Neural progenitor cell (in vitro differentiated cells): Measurements from ENCODE around the gene IL25. TPM values are rescaled to one million over a fixed set of nuclear protein-coding genes. Genes with fewer than 3 reads are reported as not detected.

Source experiments
- DNase-seq: peaks from one replicate; pipeline ENCODE4 v3.0.0-alpha.2; 2016; ENCODE audit warnings: low spot score
- H2AFZ ChIP-seq: fragments of 200-600 bp; sonication (generic); replicated peaks from 2 replicates; pipeline ENCODE4 v1.6.1; 2016; ENCODE audit warnings: antibody characterized with exemption
- H3F3A ChIP-seq: fragments of 200-600 bp; sonication (generic); 2 replicates; pipeline ENCODE4 v1.6.1; 2016; ENCODE audit warnings: antibody characterized with exemption, low read depth
- H3K27ac ChIP-seq: fragments of 200-600 bp; sonication (generic); 2 replicates; pipeline ENCODE4 v1.5.1; 2016; ENCODE audit warnings: mild to moderate bottlenecking
- H3K27me3 ChIP-seq: fragments of 200-600 bp; sonication (generic); 2 replicates; pipeline ENCODE4 v1.6.1; 2016; ENCODE audit warnings: mild to moderate bottlenecking, moderate library complexity
- H3K36me3 ChIP-seq: fragments of 200-600 bp; sonication (generic); 2 replicates; pipeline ENCODE4 v1.5.1; 2016
- H3K4me1 ChIP-seq: fragments of 200-600 bp; sonication (generic); 2 replicates; pipeline ENCODE4 v1.6.1; 2016; ENCODE audit warnings: mixed run types
- H3K4me2 ChIP-seq: fragments of 200-600 bp; sonication (generic); 2 replicates; pipeline ENCODE4 v1.6.1; 2016
- H3K4me3 ChIP-seq: fragments of 200-600 bp; sonication (generic); 2 replicates; pipeline ENCODE4 v1.5.1; 2016
- H3K79me2 ChIP-seq: fragments of 200-600 bp; sonication (generic); 2 replicates; pipeline ENCODE4 v1.6.1; 2016; ENCODE audit warnings: low read depth
- H3K9ac ChIP-seq: fragments of 200-600 bp; sonication (generic); 2 replicates; pipeline ENCODE4 v1.6.1; 2016
- H3K9me3 ChIP-seq: fragments of 200-600 bp; sonication (generic); 2 replicates; pipeline ENCODE4 v1.5.1; 2016; ENCODE audit warnings: low read depth
- H4K20me1 ChIP-seq: fragments of 200-600 bp; sonication (generic); 2 replicates; pipeline ENCODE4 v1.6.1; 2016; ENCODE audit warnings: low read depth
- H3K27ac Mint-ChIP-seq: 3 replicates; pipeline ENCODE4 v1.8.0; 2021; ENCODE audit warnings: mixed read lengths
- H3K27me3 Mint-ChIP-seq: 2 replicates; pipeline ENCODE4 v1.8.0; 2022; ENCODE audit warnings: low read depth, mild to moderate bottlenecking, inconsistent platforms, moderate library complexity, mixed read lengths; ENCODE audit not compliant: insufficient read depth
- H3K36me3 Mint-ChIP-seq: 3 replicates; pipeline ENCODE4 v1.8.0; 2021; ENCODE audit warnings: mixed read lengths
- H3K4me1 Mint-ChIP-seq: 3 replicates; pipeline ENCODE4 v1.8.0; 2021; ENCODE audit warnings: mixed read lengths
- H3K4me3 Mint-ChIP-seq: 3 replicates; pipeline ENCODE4 v1.8.0; 2021; ENCODE audit warnings: mild to moderate bottlenecking, moderate library complexity, mixed read lengths
- H3K9me3 Mint-ChIP-seq: 3 replicates; pipeline ENCODE4 v1.8.0; 2020; ENCODE audit warnings: mixed read lengths
- EZH2 ChIP-seq: fragments of 200-600 bp; sonication (generic); IDR thresholded peaks from 2 replicates; pipeline ENCODE4 v1.6.1; 2017; ENCODE audit warnings: antibody characterized with exemption, mild to moderate bottlenecking, moderate library complexity
- EZH2phosphoT487 ChIP-seq: fragments of 200-600 bp; sonication (generic); IDR thresholded peaks from 2 replicates; pipeline ENCODE4 v1.6.1; 2017; ENCODE audit warnings: antibody characterized with exemption
- total RNA-seq: library from RNA; depleted of rRNA; stranded (reverse); fragments of >200 nt; gene quantifications from 2 replicates; pipeline ENCODE4 v1.2.3, GENCODE V29; 2015; ENCODE audit warnings: low replicate concordance
- TF ChIP-seq, protein P1 (sequence below): fragments of 200-600 bp; sonication (generic); IDR thresholded peaks from 2 replicates; pipeline ENCODE4 v1.5.1; 2017; ENCODE audit warnings: antibody characterized with exemption, mild to moderate bottlenecking

The IL25 gene
- total RNA-seq, 1 donor from 2014 or later: not detected

DNA sequence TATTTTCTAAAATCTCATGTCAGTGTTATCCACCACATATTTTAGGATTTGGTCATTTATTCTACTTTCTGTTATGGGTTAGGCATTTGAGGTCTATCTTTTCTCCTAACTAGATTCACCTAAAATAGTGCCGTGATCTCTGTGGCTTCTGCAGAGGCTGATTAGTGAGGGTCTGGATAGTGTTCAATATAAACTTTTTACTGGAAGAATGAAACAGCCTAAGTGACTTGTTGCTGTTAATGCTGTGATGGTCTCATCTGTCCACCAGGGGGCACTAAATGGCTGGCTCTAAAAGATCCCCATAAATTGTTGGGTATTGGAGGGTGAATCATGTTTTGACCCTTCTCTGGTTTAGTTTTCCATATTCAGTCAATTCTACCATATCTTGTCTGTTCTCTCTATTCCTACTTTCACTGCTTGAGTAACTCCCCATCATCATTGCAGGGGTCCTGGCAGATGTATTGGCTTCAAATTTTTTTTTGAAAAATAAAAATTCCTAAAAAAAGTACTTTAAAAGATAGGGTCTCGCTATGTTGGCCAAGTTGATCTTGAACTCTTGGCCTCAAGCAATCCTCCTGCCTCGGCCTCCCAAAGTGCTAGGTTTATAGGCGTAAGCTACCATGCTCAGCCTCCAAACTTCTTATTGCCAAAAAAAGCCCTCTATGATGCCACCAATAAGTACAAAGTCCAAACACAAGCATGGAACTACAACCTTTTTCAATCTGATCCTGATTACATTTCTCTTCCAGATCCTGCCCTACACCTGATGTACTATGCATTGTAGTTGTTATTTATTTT, 44.5 kb upstream of the IL25 start:
- Histone ChIP-seq H3K4me1 (peaks cover 10% of the 10 kb centered on the region), H3F3A (peaks cover 47% of the 10 kb centered on the region), H3K9ac (no peak overlapping the region), H3K9me3 (no peaks in the 10 kb centered on the region), H3K27me3 (no peaks in the 10 kb centered on the region), H3K79me2 (peaks cover 11% of the 10 kb centered on the region), H3K36me3 (peaks cover 9% of the 10 kb centered on the region), H3K27ac (no peak overlapping the region), H4K20me1 (peaks cover 17% of the 10 kb centered on the region), H3K4me3 (no peak overlapping the region), H2AFZ (no peak overlapping the region), H3K4me2 (no peak overlapping the region)
- Mint-ChIP-seq H3K27me3 (peaks cover 6% of the 10 kb centered on the region), H3K27ac (no peak overlapping the region), H3K4me3 (no peak overlapping the region), H3K4me1 (peaks cover 4% of the 10 kb centered on the region), H3K9me3 (no peaks in the 10 kb centered on the region), H3K36me3 (peaks cover 12% of the 10 kb centered on the region)
- DNase-seq: peak; percentile 81
- no peak for TF ChIP-seq EZH2phosphoT487
- TF ChIP-seq, protein P1, sequence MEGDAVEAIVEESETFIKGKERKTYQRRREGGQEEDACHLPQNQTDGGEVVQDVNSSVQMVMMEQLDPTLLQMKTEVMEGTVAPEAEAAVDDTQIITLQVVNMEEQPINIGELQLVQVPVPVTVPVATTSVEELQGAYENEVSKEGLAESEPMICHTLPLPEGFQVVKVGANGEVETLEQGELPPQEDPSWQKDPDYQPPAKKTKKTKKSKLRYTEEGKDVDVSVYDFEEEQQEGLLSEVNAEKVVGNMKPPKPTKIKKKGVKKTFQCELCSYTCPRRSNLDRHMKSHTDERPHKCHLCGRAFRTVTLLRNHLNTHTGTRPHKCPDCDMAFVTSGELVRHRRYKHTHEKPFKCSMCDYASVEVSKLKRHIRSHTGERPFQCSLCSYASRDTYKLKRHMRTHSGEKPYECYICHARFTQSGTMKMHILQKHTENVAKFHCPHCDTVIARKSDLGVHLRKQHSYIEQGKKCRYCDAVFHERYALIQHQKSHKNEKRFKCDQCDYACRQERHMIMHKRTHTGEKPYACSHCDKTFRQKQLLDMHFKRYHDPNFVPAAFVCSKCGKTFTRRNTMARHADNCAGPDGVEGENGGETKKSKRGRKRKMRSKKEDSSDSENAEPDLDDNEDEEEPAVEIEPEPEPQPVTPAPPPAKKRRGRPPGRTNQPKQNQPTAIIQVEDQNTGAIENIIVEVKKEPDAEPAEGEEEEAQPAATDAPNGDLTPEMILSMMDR: peak; percentile 96
- TF ChIP-seq EZH2: no peak

DNA sequence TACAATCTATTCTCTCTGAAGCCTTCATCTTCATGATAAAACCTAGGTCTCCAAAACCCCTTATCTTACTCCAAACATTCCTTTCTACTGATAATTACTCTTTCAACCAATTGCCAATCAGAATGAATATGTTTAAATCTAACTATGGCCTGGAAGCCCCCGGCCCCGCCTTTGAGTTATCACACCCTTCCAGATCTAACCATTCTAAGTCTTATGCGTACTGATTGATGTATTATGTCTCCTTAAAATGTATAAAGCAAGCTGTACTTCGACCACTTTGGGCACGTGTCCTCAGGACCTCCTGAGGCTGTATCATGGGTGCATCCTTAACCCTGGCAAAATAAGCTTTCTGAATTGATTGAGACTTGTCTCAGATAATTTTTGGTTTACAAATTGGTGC, 37.0 kb upstream of the IL25 start:
- Histone ChIP-seq H2AFZ (no peak overlapping the region), H3K27me3 (no peaks in the 10 kb centered on the region), H3K4me1 (no peaks in the 10 kb centered on the region), H3K9me3 (peaks cover 14% of the 10 kb centered on the region), H3K9ac (no peak overlapping the region), H3K79me2 (no peaks in the 10 kb centered on the region), H3K36me3 (no peaks in the 10 kb centered on the region), H3K4me2 (no peak overlapping the region), H3K27ac (no peak overlapping the region), H3K4me3 (no peak overlapping the region), H4K20me1 (no peaks in the 10 kb centered on the region), H3F3A (no peaks in the 10 kb centered on the region)
- peaks cover 21% of the 10 kb centered on the region for H3K9me3 Mint-ChIP-seq
- DNase-seq: no peak
- H3K27ac Mint-ChIP-seq: no peak overlapping the region
- no peak for TF ChIP-seq EZH2
- H3K36me3 Mint-ChIP-seq: no peaks in the 10 kb centered on the region
- no peak overlapping the region for H3K4me3 Mint-ChIP-seq
- H3K4me1 Mint-ChIP-seq: no peaks in the 10 kb centered on the region
- H3K27me3 Mint-ChIP-seq: peaks cover 6% of the 10 kb centered on the region

DNA sequence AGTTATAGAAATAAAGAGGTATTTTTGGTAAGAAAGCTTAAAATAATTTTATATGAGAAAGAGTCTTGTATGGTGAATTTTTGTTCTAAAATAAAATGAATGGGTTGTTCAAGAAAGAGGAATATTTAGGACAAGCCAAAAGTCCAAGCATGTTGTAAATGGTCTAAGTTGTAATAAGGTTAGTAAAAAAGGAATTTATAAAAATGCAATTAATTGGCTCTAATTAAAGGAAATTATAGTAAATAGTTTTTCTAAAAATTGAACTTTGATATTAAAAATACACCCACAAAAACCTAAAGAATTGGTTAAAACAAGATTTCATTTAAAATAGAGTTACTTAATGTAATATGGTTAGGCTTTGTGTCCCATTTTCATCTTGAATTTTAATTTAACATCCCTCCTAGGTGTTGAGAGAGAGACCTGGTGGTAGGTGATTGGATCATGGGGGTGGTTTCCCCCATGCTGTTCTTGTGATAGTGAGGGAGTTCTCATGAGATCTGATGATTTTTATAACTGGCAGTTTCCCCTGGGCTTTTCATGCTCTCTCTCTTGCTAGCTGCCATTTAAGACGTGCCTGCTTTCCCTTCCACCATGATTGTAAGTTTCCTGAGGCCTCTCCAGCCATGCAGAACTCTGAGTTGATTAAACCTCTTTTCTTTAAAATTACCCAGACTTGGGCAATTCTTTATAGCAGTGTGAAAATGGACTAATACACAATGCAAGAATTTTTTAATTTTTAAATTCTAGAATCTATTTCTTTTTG, 32.9 kb upstream of the IL25 start:
- H3K4me3 ChIP-seq: no peak overlapping the region
- H3K27ac Mint-ChIP-seq: no peak overlapping the region
- no peaks in the 10 kb centered on the region for H3K4me1 ChIP-seq
- H2AFZ ChIP-seq: no peak overlapping the region
- H3K79me2 ChIP-seq: no peaks in the 10 kb centered on the region
- H3K9ac ChIP-seq: no peak overlapping the region
- H3K4me1 Mint-ChIP-seq: no peaks in the 10 kb centered on the region
- H3K27ac ChIP-seq: no peak overlapping the region
- H3K36me3 Mint-ChIP-seq: no peaks in the 10 kb centered on the region
- DNase-seq: no peak
- H3K36me3 ChIP-seq: no peaks in the 10 kb centered on the region
- H3K4me2 ChIP-seq: no peak overlapping the region
- H3K4me3 Mint-ChIP-seq: no peak overlapping the region
- no peaks in the 10 kb centered on the region for H4K20me1 ChIP-seq
- peaks cover 26% of the 10 kb centered on the region for H3K9me3 Mint-ChIP-seq
- H3K27me3 ChIP-seq: no peaks in the 10 kb centered on the region
- H3K27me3 Mint-ChIP-seq: peaks cover 10% of the 10 kb centered on the region
- H3K9me3 ChIP-seq: peaks cover 15% of the 10 kb centered on the region
- TF ChIP-seq EZH2phosphoT487 (no peak), EZH2 (no peak)
- TF ChIP-seq, protein P1: no peak
- H3F3A ChIP-seq: no peaks in the 10 kb centered on the region

DNA sequence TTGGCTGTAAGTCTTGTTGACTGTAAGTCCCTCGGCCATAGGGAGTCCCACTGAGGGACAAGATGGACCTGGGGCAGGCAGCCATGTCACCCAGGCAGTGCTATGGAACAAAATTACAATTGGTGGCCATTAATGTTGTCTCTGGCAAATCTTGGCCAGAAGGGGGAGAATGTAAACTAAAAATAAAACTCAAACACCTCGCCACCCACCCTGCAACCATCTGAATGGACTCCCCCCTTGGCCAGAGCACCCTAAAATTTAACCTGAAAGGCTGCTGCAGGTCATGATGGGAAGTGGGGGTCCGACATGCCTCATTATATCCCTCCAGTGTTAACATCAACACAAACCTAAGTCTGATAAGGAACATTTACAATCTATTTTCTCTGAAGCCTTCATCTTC, 28.1 kb upstream of the IL25 start:
- Mint-ChIP-seq H3K36me3 (peaks cover 8% of the 10 kb centered on the region), H3K27ac (no peak overlapping the region), H3K9me3 (peaks cover 14% of the 10 kb centered on the region), H3K4me3 (no peak overlapping the region), H3K4me1 (peaks cover 5% of the 10 kb centered on the region), H3K27me3 (peaks cover 8% of the 10 kb centered on the region)
- no peak overlapping the region for H3K4me3 ChIP-seq
- H3K9me3 ChIP-seq: peaks cover 13% of the 10 kb centered on the region
- H3K36me3 ChIP-seq: no peaks in the 10 kb centered on the region
- H3K27ac ChIP-seq: no peak overlapping the region
- no peak overlapping the region for H3K4me2 ChIP-seq
- no peak overlapping the region for H2AFZ ChIP-seq
- peaks cover 5% of the 10 kb centered on the region for H3F3A ChIP-seq
- no peaks in the 10 kb centered on the region for H3K79me2 ChIP-seq
- H4K20me1 ChIP-seq: no peaks in the 10 kb centered on the region
- no peak overlapping the region for H3K9ac ChIP-seq
- no peak for DNase-seq
- TF ChIP-seq EZH2 (no peak), EZH2phosphoT487 (no peak)
- TF ChIP-seq, protein P1: no peak
- H3K4me1 ChIP-seq: no peaks in the 10 kb centered on the region
- H3K27me3 ChIP-seq: no peaks in the 10 kb centered on the region
